Immature natural killer cell (primary cell): ENCODE results near the gene RPP25L. TPM values are rescaled to one million over a fixed set of nuclear protein-coding genes. Genes with fewer than 3 reads are reported as not detected.

Experiments
- DNase-seq, 3 donors: peaks; one replicate each; pipeline ENCODE4 v3.0.0; 2022; ENCODE audit warnings: mixed read lengths in 1 of 3
- H3K27ac Mint-ChIP-seq, 6 donors: one replicate each; pipeline ENCODE4 v1.8.0; 2020; ENCODE audit warnings: mixed read lengths in 6 of 6, mild to moderate bottlenecking in 5 of 6, inconsistent platforms in 4 of 6, moderate library complexity in 3 of 6
- H3K27me3 Mint-ChIP-seq, 3 donors: one replicate each; pipeline ENCODE4 v1.8.0; 2020 to 2021; ENCODE audit warnings: low read depth in 3 of 3, mild to moderate bottlenecking in 3 of 3, mixed read lengths in 3 of 3, moderate library complexity in 3 of 3, inconsistent platforms in 1 of 3
- H3K36me3 Mint-ChIP-seq, 3 donors: one replicate each; pipeline ENCODE4 v1.8.0; 2020; ENCODE audit warnings: mixed read lengths in 3 of 3, inconsistent platforms in 2 of 3, mild to moderate bottlenecking in 2 of 3
- H3K4me1 Mint-ChIP-seq, 2 donors: one replicate each; pipeline ENCODE4 v1.8.0; 2020; ENCODE audit warnings: inconsistent platforms in 2 of 2, mild to moderate bottlenecking in 2 of 2, mixed read lengths in 2 of 2, moderate library complexity in 1 of 2
- H3K4me3 Mint-ChIP-seq, 5 donors: one replicate each; pipeline ENCODE4 v1.8.0; 2020; ENCODE audit warnings: mild to moderate bottlenecking in 5 of 5, mixed read lengths in 5 of 5, inconsistent platforms in 3 of 5, moderate library complexity in 3 of 5
- H3K9me3 Mint-ChIP-seq, 6 donors: one replicate each; pipeline ENCODE4 v1.8.0; 2020; ENCODE audit warnings: mild to moderate bottlenecking in 6 of 6, mixed read lengths in 6 of 6, inconsistent platforms in 4 of 6, moderate library complexity in 3 of 6
- polyA plus RNA-seq, 3 donors: library from polyadenylated mRNA; unstranded; fragments of 300-500 nt; fragmentation: Illumina TruSeq; gene quantifications; one replicate each; pipeline ENCODE4 v1.2.3, GENCODE V29; 2021

The RPP25L gene, protein sequence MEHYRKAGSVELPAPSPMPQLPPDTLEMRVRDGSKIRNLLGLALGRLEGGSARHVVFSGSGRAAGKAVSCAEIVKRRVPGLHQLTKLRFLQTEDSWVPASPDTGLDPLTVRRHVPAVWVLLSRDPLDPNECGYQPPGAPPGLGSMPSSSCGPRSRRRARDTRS
- polyA plus RNA-seq = 10 to 100 TPM; 42.3 to 52.0 (median 43.4) TPM

DNA sequence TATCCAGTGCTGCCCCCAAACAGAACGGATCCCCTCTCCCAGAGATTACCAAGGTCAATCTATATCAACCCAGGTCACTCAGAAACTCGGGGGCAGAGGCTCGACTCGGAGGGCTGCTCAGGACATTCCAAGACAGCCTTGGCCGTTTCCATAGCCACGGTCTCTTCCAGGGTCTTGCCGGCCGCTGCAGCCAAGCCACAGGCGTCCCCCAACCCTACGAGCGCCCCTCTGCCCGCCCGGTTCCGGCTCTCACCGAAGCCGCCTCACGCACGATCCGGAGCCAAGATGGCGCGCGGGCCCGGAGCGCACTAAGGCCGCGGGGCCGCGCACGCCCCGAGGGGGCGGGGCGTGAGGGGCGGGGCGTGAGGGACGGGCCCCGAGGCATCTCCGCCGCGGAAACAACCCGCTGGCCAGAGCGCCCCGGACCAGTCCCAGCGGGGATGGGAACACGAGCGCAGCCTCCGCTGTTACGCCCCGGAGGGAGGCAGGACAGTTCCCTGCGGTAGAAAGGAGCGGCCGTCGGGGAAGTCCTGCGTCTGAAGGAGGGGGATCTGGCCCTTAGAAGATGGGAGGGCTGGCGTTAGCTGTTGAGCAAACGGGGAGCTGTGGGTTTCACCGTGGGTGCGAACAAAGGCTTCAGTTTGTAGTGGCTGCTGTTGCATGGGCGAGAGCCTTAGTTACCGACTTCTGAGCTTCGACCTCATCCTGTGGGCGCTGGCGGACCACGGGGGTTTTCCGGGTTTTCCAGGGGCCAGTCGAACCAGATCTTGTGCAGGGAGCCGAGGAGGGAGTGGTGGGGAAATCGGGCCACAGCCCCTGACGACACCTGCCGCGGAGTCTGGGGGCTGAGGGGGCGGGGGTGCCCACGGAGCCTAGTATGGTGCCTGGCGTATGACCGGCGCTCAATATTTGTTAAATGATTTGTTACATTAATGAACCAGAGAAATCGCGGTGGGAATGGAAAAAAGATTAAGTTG lies at the start of gene RPP25L:
RPP25L (minus strand) TSS at position 287 of the 977 bp plus-strand sequence. CDS start 801 bp downstream, outside the sequence.
- peaks cover 6 to 8% (median 8%) of the 10 kb centered on the region in 3 donors for H3K27me3 Mint-ChIP-seq
- DNase-seq = peak; percentile 88 to 90 (median 89)

DNA sequence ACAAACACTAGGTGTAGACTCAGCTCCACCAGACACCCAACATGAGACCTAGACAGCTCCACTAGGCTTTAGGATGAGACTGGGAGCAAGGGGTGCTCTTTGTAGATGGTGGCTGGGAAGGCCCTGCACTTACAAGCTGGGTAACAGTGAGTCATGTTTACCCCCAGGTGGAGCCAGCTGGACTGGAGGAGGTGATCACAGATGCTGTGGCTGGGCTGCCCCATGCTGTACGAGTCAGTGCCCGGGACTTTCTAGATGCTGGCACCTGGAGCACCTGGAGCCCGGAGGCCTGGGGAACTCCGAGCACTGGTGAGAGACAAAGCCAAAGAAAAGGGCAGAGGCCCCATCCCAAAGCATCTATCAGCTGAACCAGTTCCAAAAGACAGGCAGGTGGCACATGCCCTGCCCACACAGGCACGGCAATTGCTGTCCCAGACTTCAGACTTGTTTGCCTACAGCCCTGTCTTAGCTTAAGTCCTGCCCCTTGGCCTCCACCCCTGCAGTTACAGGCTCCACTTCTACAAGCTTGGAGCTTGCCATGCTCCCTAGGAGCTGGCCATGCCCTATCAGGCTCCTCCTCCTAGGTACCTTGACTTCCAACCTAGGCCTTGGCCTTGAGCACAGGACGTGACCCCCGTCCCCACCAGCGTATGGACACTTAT lies 47.8 kb upstream of the RPP25L start:
- Mint-ChIP-seq H3K27ac (no peak overlapping the region), H3K9me3 (no peaks in the 10 kb centered on the region), H3K4me3 (no peak overlapping the region), H3K36me3 (peaks cover 0 to 11% (median 3%) of the 10 kb centered on the region in 3 donors), H3K4me1 (peaks cover 7 to 8% of the 10 kb centered on the region in 2 donors), H3K27me3 (peaks cover 0 to 7% (median 3%) of the 10 kb centered on the region in 3 donors)
- no peak for DNase-seq

More for the DNA sequence above, at the start of gene RPP25L:
- Mint-ChIP-seq H3K4me1 (peaks cover 23 to 31% of the 10 kb centered on the region in 2 donors), H3K9me3 (no peaks in the 10 kb centered on the region), H3K36me3 (peaks cover 0 to 23% (median 7%) of the 10 kb centered on the region in 3 donors), H3K4me3 (peak within 1 kb of the TSS; percentile 92 to 98 (median 93)), H3K27ac (peak within 1 kb of the TSS; percentile 88 to 98 (median 94))

DNA sequence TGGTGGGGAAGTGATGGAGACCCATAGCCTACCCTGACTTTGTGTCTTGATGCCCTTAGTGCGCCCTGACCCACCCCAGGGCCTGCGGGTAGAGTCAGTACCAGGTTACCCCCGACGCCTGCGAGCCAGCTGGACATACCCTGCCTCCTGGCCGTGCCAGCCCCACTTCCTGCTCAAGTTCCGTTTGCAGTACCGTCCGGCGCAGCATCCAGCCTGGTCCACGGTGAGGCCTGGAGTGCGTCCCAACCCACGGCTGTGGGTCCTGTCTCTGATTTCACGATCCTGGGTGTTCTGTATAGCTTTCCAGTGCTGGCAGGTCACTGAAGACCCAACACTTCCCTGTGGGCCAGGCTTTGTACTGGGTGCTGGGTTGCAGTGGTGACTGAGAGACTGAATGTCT lies 46.6 kb upstream of the RPP25L start:
- Mint-ChIP-seq H3K27me3 (peaks cover 0 to 7% (median 3%) of the 10 kb centered on the region in 3 donors), H3K4me1 (no peaks in the 10 kb centered on the region), H3K9me3 (no peaks in the 10 kb centered on the region), H3K36me3 (peaks cover 0 to 11% (median 3%) of the 10 kb centered on the region in 3 donors), H3K4me3 (no peak overlapping the region), H3K27ac (no peak overlapping the region)
- DNase-seq = no peak

DNA sequence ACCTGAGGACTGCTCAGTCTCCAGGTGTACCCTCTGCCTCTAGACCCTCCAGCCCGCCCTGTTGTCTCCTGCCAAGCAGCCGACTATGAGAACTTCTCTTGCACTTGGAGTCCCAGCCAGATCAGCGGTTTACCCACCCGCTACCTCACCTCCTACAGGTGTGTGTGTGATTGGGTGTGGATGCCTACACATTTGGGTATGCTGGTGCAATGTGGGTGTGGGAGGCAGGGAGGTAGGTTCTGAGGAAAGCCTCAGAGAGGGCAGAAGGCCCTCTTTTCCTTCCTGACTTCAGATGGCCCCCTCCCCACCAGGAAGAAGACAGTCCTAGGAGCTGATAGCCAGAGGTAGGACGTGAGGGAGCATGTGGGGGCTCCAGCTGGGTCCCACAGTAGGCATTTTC lies 45.1 kb upstream of the RPP25L start:
- DNase-seq = no peak
- no peak overlapping the region for H3K27ac Mint-ChIP-seq
- peaks cover 12 to 15% of the 10 kb centered on the region in 2 donors for H3K4me1 Mint-ChIP-seq
- peaks cover 0 to 7% (median 3%) of the 10 kb centered on the region in 3 donors for H3K27me3 Mint-ChIP-seq
- no peaks in the 10 kb centered on the region for H3K9me3 Mint-ChIP-seq
- peaks cover 0 to 11% (median 7%) of the 10 kb centered on the region in 3 donors for H3K36me3 Mint-ChIP-seq
- H3K4me3 Mint-ChIP-seq = no peak overlapping the region

DNA sequence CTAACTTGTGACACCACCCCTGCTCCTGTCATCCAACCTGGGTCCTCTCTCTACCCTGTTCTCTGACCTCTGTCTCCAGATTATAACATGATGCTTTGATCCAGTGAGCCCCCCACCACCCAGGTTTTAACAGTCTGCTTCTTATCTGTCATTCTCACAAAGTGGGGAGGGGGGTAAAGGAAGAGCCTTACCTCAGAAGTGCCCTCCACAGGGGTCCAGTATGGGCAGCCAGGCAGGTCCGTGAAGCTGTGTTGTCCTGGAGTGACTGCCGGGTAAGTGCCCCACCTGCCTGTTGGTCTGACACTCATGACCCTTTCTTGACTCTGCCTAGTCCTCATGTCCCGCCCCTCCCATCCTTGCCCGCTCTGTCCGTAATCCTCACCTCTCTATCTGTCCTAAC lies 43.5 kb upstream of the RPP25L start:
- peaks cover 12 to 15% of the 10 kb centered on the region in 2 donors for H3K4me1 Mint-ChIP-seq
- H3K27ac Mint-ChIP-seq = no peak overlapping the region
- peaks cover 0 to 5% (median 1%) of the 10 kb centered on the region in 3 donors for H3K36me3 Mint-ChIP-seq
- no peaks in the 10 kb centered on the region for H3K9me3 Mint-ChIP-seq
- no peak for DNase-seq
- peaks cover 0 to 3% (median 2%) of the 10 kb centered on the region in 3 donors for H3K27me3 Mint-ChIP-seq
- H3K4me3 Mint-ChIP-seq = no peak overlapping the region

DNA sequence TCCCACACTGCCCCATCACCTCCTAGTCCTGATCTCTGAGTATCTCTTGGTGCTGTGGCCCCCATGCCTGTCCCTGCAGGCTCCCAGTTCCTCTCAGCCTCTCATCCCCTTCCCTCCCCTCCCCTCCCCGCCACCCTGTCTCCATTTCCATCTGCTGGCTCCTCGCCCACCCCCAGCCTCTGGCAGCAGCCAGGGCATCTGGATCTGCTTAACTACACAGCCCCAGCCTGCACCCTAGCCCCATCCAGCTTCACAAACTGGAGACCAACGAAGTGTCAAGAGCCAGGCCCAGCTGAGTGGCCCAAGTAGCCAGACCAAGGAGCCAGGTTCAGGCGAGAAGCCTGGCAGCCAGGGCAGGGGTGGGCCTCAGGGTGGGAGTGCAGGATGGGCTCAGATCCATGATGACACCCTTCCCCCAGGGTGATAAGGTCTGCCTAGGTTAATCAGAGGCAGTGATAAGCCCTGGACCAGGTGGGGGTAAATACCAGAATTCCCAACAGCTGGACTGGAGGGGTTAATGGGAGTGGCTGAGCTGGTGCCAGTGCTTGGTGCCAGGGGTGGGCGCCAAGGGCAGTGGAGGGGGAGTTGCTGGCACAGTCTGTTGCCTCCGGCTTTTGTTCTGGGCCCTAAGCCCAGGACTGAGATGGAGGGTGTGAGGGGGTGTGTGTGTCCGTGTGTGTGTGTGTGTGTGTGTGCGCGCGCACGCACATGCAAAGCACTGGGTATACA lies 42.6 kb upstream of the RPP25L start:
- no peak overlapping the region for H3K4me3 Mint-ChIP-seq
- peaks cover 12 to 17% of the 10 kb centered on the region in 2 donors for H3K4me1 Mint-ChIP-seq
- no peak for DNase-seq
- peaks cover 0 to 3% (median under 1%) of the 10 kb centered on the region in 3 donors for H3K27me3 Mint-ChIP-seq
- peaks cover under 1 to 5% (median 2%) of the 10 kb centered on the region in 3 donors for H3K36me3 Mint-ChIP-seq
- H3K9me3 Mint-ChIP-seq = no peaks in the 10 kb centered on the region
- no peak overlapping the region for H3K27ac Mint-ChIP-seq

DNA sequence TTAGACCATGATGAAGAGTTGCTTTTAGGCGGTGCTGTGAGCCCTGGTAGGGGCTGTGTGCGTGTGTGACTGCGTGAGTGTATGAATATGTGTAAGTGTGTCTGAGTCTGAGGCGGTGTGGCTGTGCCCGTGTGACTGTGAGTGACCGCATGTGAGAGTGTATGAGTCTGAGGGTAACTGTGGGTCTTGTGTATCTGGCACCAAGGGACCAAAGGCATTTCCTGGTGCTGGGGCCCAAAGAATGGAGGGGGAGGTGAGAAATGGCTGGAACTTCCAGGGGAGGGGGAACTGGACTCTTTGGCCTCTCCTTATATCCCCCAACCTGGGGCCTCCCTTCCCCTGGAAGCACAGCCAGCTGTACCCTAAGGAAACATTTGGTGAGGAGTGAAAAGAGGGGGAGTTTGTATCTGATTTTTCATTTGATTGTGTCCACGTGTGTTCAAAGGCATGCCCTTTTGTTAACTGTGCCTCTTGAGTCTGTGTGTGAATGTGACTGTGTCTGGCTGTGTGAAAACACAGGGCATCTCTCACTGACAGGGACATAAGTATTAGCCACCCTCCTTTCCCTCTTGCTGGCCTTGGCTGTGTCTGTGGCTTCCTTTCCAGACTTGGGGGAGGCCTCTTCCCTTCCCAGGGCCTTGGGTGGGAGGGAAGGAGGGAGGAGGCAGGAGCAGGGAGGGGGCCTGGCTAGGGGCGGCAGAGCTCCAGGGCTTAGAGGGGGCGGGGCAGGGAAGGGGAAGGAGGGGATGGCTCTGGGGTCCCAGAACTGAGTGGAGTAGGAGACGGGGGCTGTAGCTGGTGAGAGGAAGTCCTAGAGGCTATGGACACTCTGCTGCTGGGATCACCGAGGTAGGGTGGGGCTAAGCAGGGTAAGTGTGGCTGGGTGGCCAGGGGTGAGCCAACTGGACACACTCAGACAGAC lies 41.5 kb upstream of the RPP25L start:
- Mint-ChIP-seq H3K4me1 (peaks cover 18 to 26% of the 10 kb centered on the region in 2 donors), H3K9me3 (no peaks in the 10 kb centered on the region), H3K27me3 (peaks cover 0 to 3% (median 0%) of the 10 kb centered on the region in 3 donors), H3K27ac (peak overlapping the region in 3 of 6 donors; percentile 23 to 73 (median 29)), H3K36me3 (peaks cover 7 to 11% (median 10%) of the 10 kb centered on the region in 3 donors), H3K4me3 (no peak overlapping the region)
- no peak for DNase-seq

DNA sequence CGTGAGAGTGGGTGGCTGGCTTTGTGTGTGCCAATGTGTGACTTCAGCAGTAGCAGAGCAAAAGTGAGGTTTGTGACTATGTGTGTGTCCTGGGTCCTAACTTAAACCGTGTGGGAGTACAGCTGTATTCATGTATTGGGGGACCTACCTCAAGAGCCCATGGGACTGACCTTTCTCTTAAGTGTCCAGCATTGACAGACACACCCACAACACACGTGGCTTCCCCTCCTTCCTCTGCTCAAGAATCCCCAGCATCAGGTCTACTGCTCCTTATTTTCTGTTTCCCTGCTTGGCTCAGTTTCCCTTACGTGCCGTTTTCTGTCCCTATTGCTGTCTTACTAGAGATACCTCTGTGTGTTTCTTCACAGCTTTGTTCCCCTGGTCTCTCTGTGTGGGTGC lies 40.7 kb upstream of the RPP25L start:
- Mint-ChIP-seq H3K27me3 (peaks cover 0 to 2% (median 1%) of the 10 kb centered on the region in 3 donors), H3K27ac (peak overlapping the region in 3 of 6 donors; percentile 18 to 73 (median 48)), H3K9me3 (no peaks in the 10 kb centered on the region), H3K4me3 (peak overlapping the region in 1 of 5 donors; percentile 36), H3K36me3 (peaks cover 9 to 14% (median 13%) of the 10 kb centered on the region in 3 donors), H3K4me1 (peaks cover 24 to 34% of the 10 kb centered on the region in 2 donors)
- no peak for DNase-seq

DNA sequence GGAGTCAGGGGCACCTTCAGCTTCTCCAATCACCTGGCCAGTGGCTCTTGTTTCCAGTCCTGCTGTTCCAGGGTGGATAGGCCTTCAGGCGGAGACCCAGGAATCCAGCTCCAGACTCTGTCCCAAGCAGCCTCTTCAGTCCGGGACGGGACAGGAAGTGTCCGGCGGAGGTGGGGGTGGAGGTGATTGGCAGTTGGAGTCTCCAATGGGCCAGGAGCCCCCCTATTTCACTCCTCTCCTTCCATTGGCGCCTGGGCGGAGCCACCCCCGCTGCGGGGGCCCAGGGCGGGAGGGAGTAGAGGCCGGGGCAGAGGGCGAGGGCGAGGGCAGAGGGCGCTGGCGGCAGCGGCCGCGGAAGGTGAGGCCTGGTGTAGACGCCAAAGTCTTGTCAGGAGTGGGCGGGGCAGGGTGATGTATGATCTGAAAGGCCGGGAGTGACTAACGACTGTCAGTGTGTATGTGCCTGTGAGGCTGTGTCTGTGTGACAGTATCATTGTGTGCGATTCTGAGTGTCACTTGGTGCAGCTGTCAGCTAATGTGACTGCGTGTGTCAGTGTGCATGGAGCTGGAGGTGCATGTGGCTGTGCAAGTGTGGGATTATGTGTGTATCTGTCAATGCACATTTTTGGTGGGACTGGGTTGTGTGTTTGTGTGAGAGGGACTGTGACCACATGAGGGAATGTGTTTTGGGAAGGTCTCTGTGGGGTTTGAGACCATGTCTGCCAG lies 40.1 kb upstream of the RPP25L start, which contains the start of gene IL11RA:
IL11RA (plus strand) TSS at position 310 of the 726 bp plus-strand sequence. CDS start 3,033 bp downstream, outside the sequence.
- peaks cover 2 to 6% (median 2%) of the 10 kb centered on the region in 3 donors for H3K27me3 Mint-ChIP-seq
- H3K4me1 Mint-ChIP-seq = peaks cover 29 to 40% of the 10 kb centered on the region in 2 donors
- peaks cover 9 to 14% (median 13%) of the 10 kb centered on the region in 3 donors for H3K36me3 Mint-ChIP-seq
- H3K27ac Mint-ChIP-seq = peak within 1 kb of the TSS in 5 of 6 donors; percentile 18 to 73 (median 48)
- H3K4me3 Mint-ChIP-seq = peak within 1 kb of the TSS in 3 of 5 donors; percentile 9 to 41 (median 36)
- H3K9me3 Mint-ChIP-seq = no peaks in the 10 kb centered on the region
- no peak for DNase-seq

DNA sequence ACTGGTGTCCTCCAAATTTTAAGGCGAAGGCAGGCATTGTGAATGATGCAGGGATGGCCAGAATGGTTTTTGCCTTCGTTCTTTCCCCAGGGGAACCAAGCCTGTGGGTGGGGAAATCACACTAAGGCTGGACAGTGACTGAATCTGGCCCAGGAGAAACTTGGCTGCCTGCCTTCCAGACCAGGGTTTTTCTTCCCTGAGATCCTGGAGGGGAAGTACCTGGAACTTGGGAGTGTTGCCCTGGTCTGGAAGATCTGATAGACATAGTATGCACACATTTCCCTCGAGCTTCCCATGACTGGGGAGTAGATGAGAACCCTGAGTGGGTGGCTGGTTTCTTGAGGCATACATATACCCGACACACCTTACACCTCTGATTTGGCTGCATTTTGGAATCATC lies 39.4 kb upstream of the RPP25L start:
- H3K4me3 Mint-ChIP-seq = no peak overlapping the region
- peaks cover 9 to 14% (median 13%) of the 10 kb centered on the region in 3 donors for H3K36me3 Mint-ChIP-seq
- H3K9me3 Mint-ChIP-seq = no peaks in the 10 kb centered on the region
- H3K27me3 Mint-ChIP-seq = peaks cover 8 to 9% (median 9%) of the 10 kb centered on the region in 3 donors
- no peak for DNase-seq
- peaks cover 35 to 47% of the 10 kb centered on the region in 2 donors for H3K4me1 Mint-ChIP-seq
- no peak overlapping the region for H3K27ac Mint-ChIP-seq

DNA sequence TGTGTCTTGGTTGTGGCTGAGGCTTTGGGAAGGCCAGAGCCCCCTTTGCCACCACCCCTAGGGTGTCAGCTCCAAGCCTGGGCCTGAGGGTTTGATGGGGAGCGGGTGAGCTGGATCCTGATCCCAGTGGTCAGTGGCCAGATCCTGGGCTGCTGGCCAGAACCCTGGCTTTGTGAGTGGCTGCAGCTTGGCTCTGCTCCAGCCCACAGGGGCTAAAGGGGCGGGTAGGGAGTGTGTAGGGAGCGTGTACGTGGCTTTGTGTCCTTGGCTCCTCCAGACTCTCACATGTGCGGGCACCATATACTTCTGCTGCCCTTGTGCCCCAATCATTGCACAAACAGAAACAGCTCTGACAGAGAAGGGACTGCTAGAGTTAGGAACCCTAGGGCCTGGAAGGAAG lies 38.9 kb upstream of the RPP25L start:
- H3K36me3 Mint-ChIP-seq = peaks cover 9 to 14% (median 13%) of the 10 kb centered on the region in 3 donors
- H3K9me3 Mint-ChIP-seq = no peaks in the 10 kb centered on the region
- peaks cover 40 to 52% of the 10 kb centered on the region in 2 donors for H3K4me1 Mint-ChIP-seq
- peak overlapping the region in 1 of 6 donors; percentile 20 for H3K27ac Mint-ChIP-seq
- no peak for DNase-seq
- no peak overlapping the region for H3K4me3 Mint-ChIP-seq
- H3K27me3 Mint-ChIP-seq = peaks cover 9 to 11% (median 9%) of the 10 kb centered on the region in 3 donors
